Liver (tissue), 9 donors: ENCODE measurements around the gene C1QTNF4. TPM values are rescaled to one million over a fixed set of nuclear protein-coding genes. Genes with fewer than 3 reads are reported as not detected.
"Not testable (repeated sequence)": the region's sequence is repeated elsewhere in the genome, so short reads cannot be mapped to it uniquely, and the experiment has no call there.

Experiments used
- DNase-seq: peaks from one replicate; pipeline ENCODE4 v3.0.0-alpha.2; 2017; ENCODE audit warnings: low spot score
- H3K27ac ChIP-seq, 2 donors: one replicate each; pipeline ENCODE4 v1.7.0; 2013; ENCODE audit warnings: inconsistent platforms in 2 of 2, low read length in 2 of 2, control low read depth in 1 of 2, low read depth in 1 of 2, mild to moderate bottlenecking in 1 of 2
- H3K27me3 ChIP-seq, 4 donors: one replicate each; pipeline versions ENCODE4 v1.6.1 to v1.7.0; 2013; ENCODE audit warnings: low read length in 3 of 4, inconsistent platforms in 1 of 4, mild to moderate bottlenecking in 1 of 4, moderate library complexity in 1 of 4; ENCODE audit not compliant: control insufficient read depth in 4 of 4, insufficient read depth in 4 of 4
- H3K36me3 ChIP-seq, 4 donors: one replicate each; pipeline versions ENCODE4 v1.6.1 to v1.7.0; 2013; ENCODE audit warnings: low read length in 3 of 4, mild to moderate bottlenecking in 3 of 4, low read depth in 1 of 4, moderate library complexity in 1 of 4; ENCODE audit not compliant: control insufficient read depth in 4 of 4, insufficient read depth in 3 of 4
- H3K4me1 ChIP-seq, 4 donors: one replicate each; pipeline versions ENCODE4 v1.6.1 to v1.7.0; 2013; ENCODE audit warnings: low read length in 3 of 4, mild to moderate bottlenecking in 3 of 4, moderate library complexity in 1 of 4; ENCODE audit not compliant: control insufficient read depth in 4 of 4, insufficient read depth in 4 of 4
- H3K4me3 ChIP-seq, 3 donors: one replicate each; pipeline versions ENCODE4 v1.6.1 to v1.7.0; 2013; ENCODE audit warnings: low read length in 3 of 3, control low read depth in 1 of 3, low read depth in 1 of 3, mild to moderate bottlenecking in 1 of 3
- H3K9ac ChIP-seq, 2 donors: one replicate each; pipeline ENCODE4 v1.7.0; 2013; ENCODE audit warnings: low read length in 2 of 2, mild to moderate bottlenecking in 2 of 2, moderate library complexity in 2 of 2, control low read depth in 1 of 2, low read depth in 1 of 2
- H3K9me3 ChIP-seq, 4 donors: one replicate each; pipeline versions ENCODE4 v1.6.1 to v1.7.0; 2013; ENCODE audit warnings: low read length in 3 of 4; ENCODE audit not compliant: control insufficient read depth in 4 of 4
- CTCF ChIP-seq: fragments of 150-350 bp; IDR thresholded peaks from 2 replicates; pipeline ENCODE4 v1.5.1; 2017; ENCODE audit warnings: improper control_type of control experiment, low read depth, low read length; ENCODE audit not compliant: missing input control
- FOXA1 ChIP-seq: IDR thresholded peaks from 2 replicates; pipeline ENCODE4 v1.6.1; 2016; ENCODE audit warnings: antibody characterized with exemption
- FOXA2 ChIP-seq: IDR thresholded peaks from 2 replicates; pipeline ENCODE4 v1.6.1; 2016; ENCODE audit warnings: antibody characterized with exemption
- RAD21 ChIP-seq, 2 donors: IDR thresholded peaks; 2 replicates each; pipeline ENCODE4 v1.6.1; 2016; ENCODE audit warnings: antibody characterized with exemption in 2 of 2, mild to moderate bottlenecking in 2 of 2
- RXRA ChIP-seq, 2 donors: IDR thresholded peaks; 2 replicates each; pipeline ENCODE4 v1.6.1; 2017 to 2018; ENCODE audit warnings: antibody characterized with exemption in 2 of 2, mild to moderate bottlenecking in 1 of 2
- SP1 ChIP-seq: IDR thresholded peaks from 2 replicates; pipeline ENCODE4 v1.6.1; 2018; ENCODE audit warnings: antibody characterized with exemption, mild to moderate bottlenecking
- YY1 ChIP-seq: IDR thresholded peaks from 2 replicates; pipeline ENCODE4 v1.6.1; 2016; ENCODE audit warnings: antibody characterized with exemption, mild to moderate bottlenecking
- WGBS: extraction: QIAGEN DNeasy Blood & Tissue Kit; methylation state at CpG from one replicate; pipeline ENCODE4 v1.1.7; 2013; 5-methylcytosine and 5-hydroxymethylcytosine counted together
- polyA plus RNA-seq, 2 donors: library from polyadenylated mRNA; stranded (reverse) in 1 of 2; unstranded in 1 of 2; fragments of 200-250 nt in 1 of 2; fragments of >200 nt in 1 of 2; fragmentation: Nextera tagmentation in 1 of 2; extraction: Ambion mirVana in 1 of 2; gene quantifications; one replicate each; pipeline versions ENCODE4 v1.2.1 to v1.2.3, GENCODE V29; 2013 to 2015
- total RNA-seq, 2 donors: library from RNA; depleted of rRNA; stranded (reverse); fragments of >200 nt; gene quantifications; one replicate each; pipeline ENCODE4 v1.2.3, GENCODE V29; 2014
- TF ChIP-seq, protein P1 (sequence below): IDR thresholded peaks from 2 replicates; pipeline ENCODE4 v1.6.1; 2016; ENCODE audit warnings: antibody characterized with exemption
- TF ChIP-seq, protein P2 (sequence below): IDR thresholded peaks from 2 replicates; pipeline ENCODE4 v1.6.1; 2016; ENCODE audit warnings: antibody characterized with exemption
- donor health status: healthy.
- donor health status: healthy.
- donor health status: healthy.
- donor health status: healthy.
- donor health status: healthy.

C1QTNF4 gene
- total and polyA plus RNA-seq, 4 donors: 0.08 to 1.8 (median 0.32) TPM

DNA sequence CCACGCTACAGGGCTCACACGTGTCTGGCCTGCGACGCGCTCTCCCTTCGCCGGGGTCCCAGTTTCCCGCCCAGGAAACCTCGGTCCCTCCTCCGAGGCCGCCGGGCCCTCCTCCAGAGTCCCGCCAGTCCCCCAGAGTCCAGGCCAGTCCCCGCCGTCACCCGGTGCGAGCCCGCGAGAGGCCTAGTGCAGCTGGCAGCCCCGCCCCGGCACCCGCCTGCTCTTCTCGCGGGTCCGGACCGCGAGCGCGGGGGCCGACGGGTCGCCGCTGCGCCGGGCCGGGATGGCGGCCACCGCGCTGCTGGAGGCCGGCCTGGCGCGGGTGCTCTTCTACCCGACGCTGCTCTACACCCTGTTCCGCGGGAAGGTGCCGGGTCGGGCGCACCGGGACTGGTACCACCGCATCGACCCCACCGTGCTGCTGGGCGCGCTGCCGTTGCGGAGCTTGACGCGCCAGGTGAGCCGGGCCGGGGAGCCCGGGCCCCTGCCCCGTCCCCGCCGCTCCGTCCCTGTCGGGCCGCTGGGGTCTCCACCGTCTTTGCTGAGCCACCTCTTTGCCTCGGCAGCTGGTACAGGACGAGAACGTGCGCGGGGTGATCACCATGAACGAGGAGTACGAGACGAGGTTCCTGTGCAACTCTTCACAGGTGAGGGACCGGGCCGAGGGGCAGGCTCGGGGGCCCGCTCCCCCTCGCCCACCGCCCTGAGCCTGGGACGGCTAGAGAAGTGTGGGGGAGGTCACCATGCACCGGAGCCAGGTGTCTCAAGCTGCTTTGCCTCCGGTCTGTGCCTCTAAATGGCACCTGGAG lies 28.7 kb downstream of the C1QTNF4 start, which contains the start of gene PTPMT1:
Gene PTPMT1 (plus strand): TSS at position 260 of the 809 bp plus-strand sequence. CDS start 24 bp downstream, at position 284.
- H3K9ac ChIP-seq: peak within 1 kb of the TSS; percentile 68 to 96
- under 1% methylated on average over 86 of the region's 86 CpGs for WGBS

DNA sequence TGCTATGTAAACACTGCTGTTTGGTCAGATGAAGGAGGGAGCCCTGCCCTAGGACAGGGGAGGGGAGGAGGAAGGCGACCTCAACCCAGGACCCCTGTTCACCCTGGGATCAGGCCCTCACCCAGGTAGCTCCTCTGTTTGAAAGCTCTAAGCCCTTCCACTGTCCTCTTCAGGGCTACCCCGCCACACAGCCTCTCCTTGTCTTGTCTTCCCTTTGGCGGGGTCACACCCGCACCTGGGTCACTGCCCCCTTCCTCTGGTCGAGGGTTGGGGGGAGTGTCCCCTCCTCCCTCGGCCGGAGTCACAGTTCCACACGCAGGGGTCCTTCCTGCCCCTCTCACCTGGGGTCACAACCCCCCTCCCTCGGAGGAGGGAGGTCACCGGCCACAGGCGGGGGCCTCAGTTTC lies 29.3 kb downstream of the C1QTNF4 start:
- H3K9ac ChIP-seq: peak overlapping the region; percentile 61 to 96
- H3K9me3 ChIP-seq: no peaks in the 10 kb centered on the region
- H3K4me3 ChIP-seq: peak overlapping the region; percentile 75 to 92 (median 85)
- no peaks in the 10 kb centered on the region for H3K27me3 ChIP-seq
- 10% methylated on average over 11 of the region's 11 CpGs for WGBS
- DNase-seq: no peak
- peak overlapping the region in 1 of 2 donors; percentile 73 for H3K27ac ChIP-seq
- H3K36me3 ChIP-seq: peaks cover 0 to 4% (median under 1%) of the 10 kb centered on the region in 4 donors
- H3K4me1 ChIP-seq: peaks cover 0 to 15% (median 3%) of the 10 kb centered on the region in 4 donors
- no peak for TF ChIP-seq RAD21 (IDR thresholded peaks at IDR 0.05)
- TF ChIP-seq RXRA (IDR thresholded peaks at IDR 0.05): peak; percentile 12 to 15

More for the DNA sequence above, 28.7 kb downstream of the C1QTNF4 start, which contains the start of gene PTPMT1:
- DNase-seq: peak; percentile 80
- Histone ChIP-seq H3K9me3 (no peaks in the 10 kb centered on the region), H3K4me1 (peaks cover 0 to 15% (median 4%) of the 10 kb centered on the region in 4 donors), H3K27me3 (no peaks in the 10 kb centered on the region), H3K27ac (peak within 1 kb of the TSS; percentile 66 to 73), H3K36me3 (peaks cover 0 to 4% (median under 1%) of the 10 kb centered on the region in 4 donors), H3K4me3 (peak within 1 kb of the TSS; percentile 75 to 92 (median 85))
- no peak for TF ChIP-seq FOXA1
- TF ChIP-seq, protein P1, sequence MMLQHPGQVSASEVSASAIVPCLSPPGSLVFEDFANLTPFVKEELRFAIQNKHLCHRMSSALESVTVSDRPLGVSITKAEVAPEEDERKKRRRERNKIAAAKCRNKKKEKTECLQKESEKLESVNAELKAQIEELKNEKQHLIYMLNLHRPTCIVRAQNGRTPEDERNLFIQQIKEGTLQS: no peak
- TF ChIP-seq, protein P2, sequence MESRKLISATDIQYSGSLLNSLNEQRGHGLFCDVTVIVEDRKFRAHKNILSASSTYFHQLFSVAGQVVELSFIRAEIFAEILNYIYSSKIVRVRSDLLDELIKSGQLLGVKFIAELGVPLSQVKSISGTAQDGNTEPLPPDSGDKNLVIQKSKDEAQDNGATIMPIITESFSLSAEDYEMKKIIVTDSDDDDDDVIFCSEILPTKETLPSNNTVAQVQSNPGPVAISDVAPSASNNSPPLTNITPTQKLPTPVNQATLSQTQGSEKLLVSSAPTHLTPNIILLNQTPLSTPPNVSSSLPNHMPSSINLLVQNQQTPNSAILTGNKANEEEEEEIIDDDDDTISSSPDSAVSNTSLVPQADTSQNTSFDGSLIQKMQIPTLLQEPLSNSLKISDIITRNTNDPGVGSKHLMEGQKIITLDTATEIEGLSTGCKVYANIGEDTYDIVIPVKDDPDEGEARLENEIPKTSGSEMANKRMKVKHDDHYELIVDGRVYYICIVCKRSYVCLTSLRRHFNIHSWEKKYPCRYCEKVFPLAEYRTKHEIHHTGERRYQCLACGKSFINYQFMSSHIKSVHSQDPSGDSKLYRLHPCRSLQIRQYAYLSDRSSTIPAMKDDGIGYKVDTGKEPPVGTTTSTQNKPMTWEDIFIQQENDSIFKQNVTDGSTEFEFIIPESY: peak; percentile 45
- no peak for TF ChIP-seq SP1
- TF ChIP-seq FOXA2: no peak
- TF ChIP-seq CTCF: no peak
- TF ChIP-seq YY1: no peak

GRCh38 chr11:47564366-47564765 lies 29.8 kb downstream of the C1QTNF4 start:
- WGBS: 81% methylated on average over 10 of the region's 10 CpGs
- H3K9ac ChIP-seq, H3K9me3 ChIP-seq, DNase-seq, H3K27ac ChIP-seq, H3K4me3 ChIP-seq, H3K27me3 ChIP-seq, H3K36me3 ChIP-seq: not testable (repeated sequence)
- H3K4me1 ChIP-seq: peaks cover 0 to 15% (median 3%) of the 10 kb centered on the region in 4 donors

DNA sequence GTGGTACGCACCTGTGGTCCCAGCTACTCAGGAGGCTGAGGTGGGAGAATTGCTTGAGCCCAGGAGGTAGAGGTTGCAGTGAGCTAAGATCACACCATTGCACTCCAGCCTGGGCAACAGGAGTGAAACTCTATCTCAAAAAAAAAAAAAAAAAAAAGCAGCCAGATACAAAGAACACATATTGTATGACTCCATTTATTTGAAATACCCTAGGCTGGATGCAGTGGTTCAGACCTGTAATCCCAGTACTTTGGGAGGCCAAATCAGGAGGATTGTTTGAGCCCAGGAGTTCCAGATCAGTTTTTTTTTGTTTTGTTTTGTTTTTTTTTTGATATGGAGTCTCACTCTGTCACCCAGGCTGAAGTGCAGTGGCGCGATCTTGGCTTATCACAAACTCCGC lies 31.8 kb downstream of the C1QTNF4 start:
- 98% methylated on average over 4 of the region's 4 CpGs for whole genome bisulfite sequencing
- H3K4me3 ChIP-seq, H3K9me3 ChIP-seq, H3K27me3 ChIP-seq, DNase-seq, H3K27ac ChIP-seq, H3K9ac ChIP-seq, H3K36me3 ChIP-seq: not testable (repeated sequence)
- H3K4me1 ChIP-seq: peaks cover 0 to 15% (median 3%) of the 10 kb centered on the region in 4 donors
